ENCODE data around the gene IZUMO1. TPM values are rescaled to one million over a fixed set of nuclear protein-coding genes. Genes with fewer than 3 reads are reported as not detected.
"Not testable (repeated sequence)": the region's sequence is repeated elsewhere in the genome, so short reads cannot be mapped to it uniquely, and the experiment has no call there.

IZUMO1 gene
- total RNA-seq, 1 donor from 2014 or later: 0.19 TPM

GRCh38 chr19:48718711-48719231 is 27.9 kb downstream of the IZUMO1 start:
- Mint-ChIP-seq H3K27ac (peak overlapping the region; percentile 89), H3K4me3 (peak overlapping the region; percentile 33), H3K9me3 (no peaks in the 10 kb centered on the region), H3K36me3 (no peaks in the 10 kb centered on the region), H3K4me1 (peaks cover 57% of the 10 kb centered on the region), H3K27me3 (ENCODE audit: insufficient read depth, low read depth) (peaks cover 9% of the 10 kb centered on the region)
- Histone ChIP-seq H3K79me2 (ENCODE audit: low read depth) (no peaks in the 10 kb centered on the region), H3F3A (ENCODE audit: low read depth) (peaks cover 28% of the 10 kb centered on the region), H3K4me2 (peak overlapping the region; percentile 12), H3K36me3 (no peaks in the 10 kb centered on the region), H3K9me3 (ENCODE audit: low read depth) (no peaks in the 10 kb centered on the region), H3K27me3 (no peaks in the 10 kb centered on the region), H4K20me1 (ENCODE audit: low read depth) (no peaks in the 10 kb centered on the region), H3K4me1 (peaks cover 13% of the 10 kb centered on the region), H3K27ac (no peak overlapping the region), H3K9ac (no peak overlapping the region), H3K4me3 (no peak overlapping the region), H2AFZ (replicated peaks) (no peak overlapping the region)
- DNase-seq (ENCODE audit: low spot score): no peak
- TF ChIP-seq CTCF (IDR thresholded peaks at IDR 0.05) (no peak), EZH2phosphoT487 (IDR thresholded peaks at IDR 0.05) (no peak), EZH2 (IDR thresholded peaks at IDR 0.05) (no peak)

GRCh38 chr19:48718106-48718505 is 28.6 kb downstream of the IZUMO1 start:
- not testable (repeated sequence) for H3K79me2 ChIP-seq (ENCODE audit: low read depth); H3K27ac Mint-ChIP-seq; H3K27me3 Mint-ChIP-seq (ENCODE audit: insufficient read depth, low read depth); H3K9ac ChIP-seq; H3K9me3 ChIP-seq (ENCODE audit: low read depth); H3K9me3 Mint-ChIP-seq; DNase-seq (ENCODE audit: low spot score); H3K36me3 Mint-ChIP-seq; H3K4me2 ChIP-seq; H3K4me3 Mint-ChIP-seq; H2AFZ ChIP-seq (replicated peaks); H3K27me3 ChIP-seq; H3K27ac ChIP-seq; H3K36me3 ChIP-seq; H4K20me1 ChIP-seq (ENCODE audit: low read depth); H3K4me3 ChIP-seq
- Histone ChIP-seq H3K4me1 (peaks cover 15% of the 10 kb centered on the region), H3F3A (ENCODE audit: low read depth) (peaks cover 34% of the 10 kb centered on the region)
- H3K4me1 Mint-ChIP-seq: peaks cover 58% of the 10 kb centered on the region

GRCh38 chr19:48716562-48717291 is 30.0 kb downstream of the IZUMO1 start:
- Histone ChIP-seq H3K27me3 (no peaks in the 10 kb centered on the region), H3K79me2 (ENCODE audit: low read depth) (no peaks in the 10 kb centered on the region), H3K9ac (no peak overlapping the region), H3K9me3 (ENCODE audit: low read depth) (no peaks in the 10 kb centered on the region), H3K4me3 (no peak overlapping the region), H3F3A (ENCODE audit: low read depth) (peaks cover 38% of the 10 kb centered on the region), H4K20me1 (ENCODE audit: low read depth) (no peaks in the 10 kb centered on the region), H3K36me3 (no peaks in the 10 kb centered on the region), H2AFZ (replicated peaks) (peak overlapping the region; percentile 36), H3K27ac (no peak overlapping the region), H3K4me2 (peak overlapping the region; percentile 61), H3K4me1 (peaks cover 18% of the 10 kb centered on the region)
- H3K9me3 Mint-ChIP-seq: no peaks in the 10 kb centered on the region
- TF ChIP-seq EZH2phosphoT487 (IDR thresholded peaks at IDR 0.05) (no peak), CTCF (IDR thresholded peaks at IDR 0.05) (no peak), EZH2 (IDR thresholded peaks at IDR 0.05) (no peak)
- peak; percentile 63 for DNase-seq (ENCODE audit: low spot score)
- H3K36me3 Mint-ChIP-seq: no peaks in the 10 kb centered on the region
- H3K27ac Mint-ChIP-seq: peak overlapping the region; percentile 14
- H3K4me3 Mint-ChIP-seq: peak overlapping the region; percentile 69
- peaks cover 8% of the 10 kb centered on the region for H3K27me3 Mint-ChIP-seq (ENCODE audit: insufficient read depth, low read depth)
- peaks cover 60% of the 10 kb centered on the region for H3K4me1 Mint-ChIP-seq

- Histone ChIP-seq H3K36me3 (no peaks in the 10 kb centered on the region), H3K9ac (no peak overlapping the region), H3K27me3 (no peaks in the 10 kb centered on the region), H2AFZ (replicated peaks) (no peak overlapping the region), H4K20me1 (ENCODE audit: low read depth) (no peaks in the 10 kb centered on the region), H3K4me1 (peaks cover 18% of the 10 kb centered on the region), H3K4me2 (peak overlapping the region; percentile 81), H3K79me2 (ENCODE audit: low read depth) (no peaks in the 10 kb centered on the region), H3K9me3 (ENCODE audit: low read depth) (no peaks in the 10 kb centered on the region), H3F3A (ENCODE audit: low read depth) (peaks cover 42% of the 10 kb centered on the region), H3K27ac (no peak overlapping the region), H3K4me3 (no peak overlapping the region)
- Mint-ChIP-seq H3K4me3 (peak overlapping the region; percentile 79), H3K4me1 (peaks cover 55% of the 10 kb centered on the region), H3K27ac (peak overlapping the region; percentile 78), H3K36me3 (peaks cover 2% of the 10 kb centered on the region), H3K9me3 (no peaks in the 10 kb centered on the region), H3K27me3 (ENCODE audit: insufficient read depth, low read depth) (peaks cover 8% of the 10 kb centered on the region)
- TF ChIP-seq CTCF (IDR thresholded peaks at IDR 0.05): no peak
- TF ChIP-seq EZH2 (IDR thresholded peaks at IDR 0.05): no peak
- TF ChIP-seq EZH2phosphoT487 (IDR thresholded peaks at IDR 0.05): no peak
- no peak for DNase-seq (ENCODE audit: low spot score)
Measured at GRCh38 chr19:48715681-48716171, 31.0 kb downstream of the IZUMO1 start.

All from neural progenitor cell (in vitro differentiated cells).